ENCODE measurements around the gene ZC3HAV1. TPM values are rescaled to one million over a fixed set of nuclear protein-coding genes. Genes with fewer than 3 reads are reported as not detected.

ZC3HAV1 gene
- total and polyA plus RNA-seq, 9 of the 15 experiments (the other 6 are each of a cell fraction or from before 2014, with no cell fraction given), result 11.9 to 40.5 (median 23.9) TPM

DNA sequence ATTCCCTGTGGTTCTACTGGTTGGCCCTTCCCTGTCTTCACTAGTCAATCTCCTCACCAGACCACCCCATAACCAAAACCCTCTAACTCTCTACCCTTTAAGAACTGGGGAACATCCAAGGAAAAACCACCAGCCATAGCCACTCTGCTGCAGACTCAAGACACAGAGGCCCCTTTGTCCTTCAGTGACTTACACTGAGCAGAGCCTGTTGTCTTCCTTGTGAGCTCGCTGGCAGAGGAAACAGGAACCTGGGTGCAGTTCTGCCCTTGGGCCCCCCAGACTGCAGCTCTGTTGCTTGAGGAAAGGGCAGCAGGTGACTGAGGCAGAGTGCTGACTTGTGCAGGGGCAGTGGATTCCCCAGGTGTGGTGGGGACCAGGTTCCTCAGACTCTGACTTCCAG, 30.6 kb downstream of the ZC3HAV1 start:
- Histone ChIP-seq H4K20me1 (replicated peaks; ENCODE audit: control insufficient read depth, insufficient read depth, low read length) (peaks cover 12% of the 10 kb centered on the region; the same call in 1 of the 2 replicates), H3K9ac (ENCODE audit: insufficient read depth in 1 of 2, low read depth in 2 of 2, low read length in 2 of 2) (no peak overlapping the region), H3K9me1 (ENCODE audit: control insufficient read depth, insufficient read depth, low read length) (no peaks in the 10 kb centered on the region), H3K27ac (ENCODE audit: extremely low read depth, low read depth, low read length) (no peak overlapping the region), H2AFZ (ENCODE audit: low read depth, low read length) (no peak overlapping the region), H3K4me2 (ENCODE audit: insufficient read depth, low read length) (no peak overlapping the region), H3K4me1 (replicated peaks in 1 of 2; ENCODE audit: control insufficient read depth in 2 of 2, insufficient read depth in 2 of 2, low read length in 2 of 2) (peaks cover 0 to 3% of the 10 kb centered on the region in 2 experiments; a peak in 2 of 5 replicates), H3K36me3 (ENCODE audit: control insufficient read depth, insufficient read depth, low read length) (peaks cover 94% of the 10 kb centered on the region), H3K79me2 (ENCODE audit: control insufficient read depth, insufficient read depth, low read length) (no peaks in the 10 kb centered on the region), H3K27me3 (ENCODE audit: control insufficient read depth in 2 of 2, insufficient read depth in 2 of 2, low read length in 2 of 2) (no peaks in the 10 kb centered on the region), H3K9me3 (replicated peaks; ENCODE audit: control insufficient read depth, insufficient read depth, low read depth, low read length) (no peaks in the 10 kb centered on the region), H3K4me3 (no peak overlapping the region)
- intact Hi-C loops (cut with micrococcal nuclease) (loop anchor here (5.0 kb wide), 1 partner anchor 192 kb away; no protein-coding TSS in a partner anchor), in situ Hi-C loops (cut with MboI) (no loop called here)
- ATAC-seq (no peak), FAIRE-seq (no peak), DNase-seq (ENCODE audit: extremely low read depth in 1 of 4, low spot score in 3 of 4) (no peak)
- no TSS peak for BruUV-seq (replicated peaks)
- ChIA-PET POLR2A (interaction anchor here (1.0 kb wide), 1 partner anchor 12 kb away, joined by 3 read pairs; no protein-coding TSS in a partner anchor), CTCF (ENCODE audit: low intra/inter-chr PET ratio) (no interaction called here)
- WGBS (ENCODE audit: insufficient coverage, low coverage, missing lambda C conversion rate), result 87% methylated on average over 1 of the region's 1 CpG
- no peak for TF ChIP-seq ZNF311 (CRISPR knock-in tag; IDR thresholded peaks at IDR 0.05)
- TF ChIP-seq GTF2E2 (tag; IDR thresholded peaks at IDR 0.05), result no peak
- TF ChIP-seq SMARCA5 (IDR thresholded peaks at IDR 0.05), result no peak
- TF ChIP-seq NFYB (IDR thresholded peaks at IDR 0.05; ENCODE audit: extremely low read depth, insufficient read length), result no peak
- TF ChIP-seq CHD1 (IDR thresholded peaks at IDR 0.05; ENCODE audit: low read length), result no peak
- TF ChIP-seq, protein P1, sequence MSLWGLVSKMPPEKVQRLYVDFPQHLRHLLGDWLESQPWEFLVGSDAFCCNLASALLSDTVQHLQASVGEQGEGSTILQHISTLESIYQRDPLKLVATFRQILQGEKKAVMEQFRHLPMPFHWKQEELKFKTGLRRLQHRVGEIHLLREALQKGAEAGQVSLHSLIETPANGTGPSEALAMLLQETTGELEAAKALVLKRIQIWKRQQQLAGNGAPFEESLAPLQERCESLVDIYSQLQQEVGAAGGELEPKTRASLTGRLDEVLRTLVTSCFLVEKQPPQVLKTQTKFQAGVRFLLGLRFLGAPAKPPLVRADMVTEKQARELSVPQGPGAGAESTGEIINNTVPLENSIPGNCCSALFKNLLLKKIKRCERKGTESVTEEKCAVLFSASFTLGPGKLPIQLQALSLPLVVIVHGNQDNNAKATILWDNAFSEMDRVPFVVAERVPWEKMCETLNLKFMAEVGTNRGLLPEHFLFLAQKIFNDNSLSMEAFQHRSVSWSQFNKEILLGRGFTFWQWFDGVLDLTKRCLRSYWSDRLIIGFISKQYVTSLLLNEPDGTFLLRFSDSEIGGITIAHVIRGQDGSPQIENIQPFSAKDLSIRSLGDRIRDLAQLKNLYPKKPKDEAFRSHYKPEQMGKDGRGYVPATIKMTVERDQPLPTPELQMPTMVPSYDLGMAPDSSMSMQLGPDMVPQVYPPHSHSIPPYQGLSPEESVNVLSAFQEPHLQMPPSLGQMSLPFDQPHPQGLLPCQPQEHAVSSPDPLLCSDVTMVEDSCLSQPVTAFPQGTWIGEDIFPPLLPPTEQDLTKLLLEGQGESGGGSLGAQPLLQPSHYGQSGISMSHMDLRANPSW (CRISPR knock-in tag; IDR thresholded peaks at IDR 0.05), result no peak
- TF ChIP-seq POLR2G (IDR thresholded peaks at IDR 0.05; ENCODE audit: low read depth, low read length), result no peak
- TF ChIP-seq ZZZ3 (IDR thresholded peaks at IDR 0.05), result no peak
- no peak for TF ChIP-seq CREB1 (IDR thresholded peaks at IDR 0.05)
- no peak for TF ChIP-seq CREB1 (CRISPR knock-in tag; IDR thresholded peaks at IDR 0.05)
- TF ChIP-seq, protein P2, sequence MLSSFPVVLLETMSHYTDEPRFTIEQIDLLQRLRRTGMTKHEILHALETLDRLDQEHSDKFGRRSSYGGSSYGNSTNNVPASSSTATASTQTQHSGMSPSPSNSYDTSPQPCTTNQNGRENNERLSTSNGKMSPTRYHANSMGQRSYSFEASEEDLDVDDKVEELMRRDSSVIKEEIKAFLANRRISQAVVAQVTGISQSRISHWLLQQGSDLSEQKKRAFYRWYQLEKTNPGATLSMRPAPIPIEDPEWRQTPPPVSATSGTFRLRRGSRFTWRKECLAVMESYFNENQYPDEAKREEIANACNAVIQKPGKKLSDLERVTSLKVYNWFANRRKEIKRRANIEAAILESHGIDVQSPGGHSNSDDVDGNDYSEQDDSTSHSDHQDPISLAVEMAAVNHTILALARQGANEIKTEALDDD (IDR thresholded peaks at IDR 0.05), result no peak
- TF ChIP-seq ZFX (CRISPR knock-in tag; IDR thresholded peaks at IDR 0.05), result no peak
- TF ChIP-seq, protein P3, sequence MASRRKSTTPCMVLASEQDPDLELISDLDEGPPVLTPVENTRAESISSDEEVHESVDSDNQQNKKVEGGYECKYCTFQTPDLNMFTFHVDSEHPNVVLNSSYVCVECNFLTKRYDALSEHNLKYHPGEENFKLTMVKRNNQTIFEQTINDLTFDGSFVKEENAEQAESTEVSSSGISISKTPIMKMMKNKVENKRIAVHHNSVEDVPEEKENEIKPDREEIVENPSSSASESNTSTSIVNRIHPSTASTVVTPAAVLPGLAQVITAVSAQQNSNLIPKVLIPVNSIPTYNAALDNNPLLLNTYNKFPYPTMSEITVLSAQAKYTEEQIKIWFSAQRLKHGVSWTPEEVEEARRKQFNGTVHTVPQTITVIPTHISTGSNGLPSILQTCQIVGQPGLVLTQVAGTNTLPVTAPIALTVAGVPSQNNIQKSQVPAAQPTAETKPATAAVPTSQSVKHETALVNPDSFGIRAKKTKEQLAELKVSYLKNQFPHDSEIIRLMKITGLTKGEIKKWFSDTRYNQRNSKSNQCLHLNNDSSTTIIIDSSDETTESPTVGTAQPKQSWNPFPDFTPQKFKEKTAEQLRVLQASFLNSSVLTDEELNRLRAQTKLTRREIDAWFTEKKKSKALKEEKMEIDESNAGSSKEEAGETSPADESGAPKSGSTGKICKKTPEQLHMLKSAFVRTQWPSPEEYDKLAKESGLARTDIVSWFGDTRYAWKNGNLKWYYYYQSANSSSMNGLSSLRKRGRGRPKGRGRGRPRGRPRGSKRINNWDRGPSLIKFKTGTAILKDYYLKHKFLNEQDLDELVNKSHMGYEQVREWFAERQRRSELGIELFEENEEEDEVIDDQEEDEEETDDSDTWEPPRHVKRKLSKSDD (conservative IDR thresholded peaks at IDR 0.05; ENCODE audit: low read length), result no peak
- TF ChIP-seq LARP7 (IDR thresholded peaks at IDR 0.05), result no peak
- TF ChIP-seq, protein P4, sequence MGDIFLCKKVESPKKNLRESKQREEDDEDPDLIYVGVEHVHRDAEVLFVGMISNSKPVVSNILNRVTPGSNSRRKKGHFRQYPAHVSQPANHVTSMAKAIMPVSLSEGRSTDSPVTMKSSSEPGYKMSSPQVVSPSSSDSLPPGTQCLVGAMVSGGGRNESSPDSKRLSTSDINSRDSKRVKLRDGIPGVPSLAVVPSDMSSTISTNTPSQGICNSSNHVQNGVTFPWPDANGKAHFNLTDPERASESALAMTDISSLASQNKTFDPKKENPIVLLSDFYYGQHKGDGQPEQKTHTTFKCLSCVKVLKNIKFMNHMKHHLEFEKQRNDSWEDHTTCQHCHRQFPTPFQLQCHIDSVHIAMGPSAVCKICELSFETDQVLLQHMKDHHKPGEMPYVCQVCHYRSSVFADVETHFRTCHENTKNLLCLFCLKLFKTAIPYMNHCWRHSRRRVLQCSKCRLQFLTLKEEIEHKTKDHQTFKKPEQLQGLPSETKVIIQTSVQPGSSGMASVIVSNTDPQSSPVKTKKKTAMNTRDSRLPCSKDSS (IDR thresholded peaks at IDR 0.05; ENCODE audit: low read depth, partially characterized antibody), result no peak

All from K562 (cell line).